Naive thymus-derived CD8-positive, alpha-beta T cell (primary cell): ENCODE data around the gene SCN4A. TPM values are rescaled to one million over a fixed set of nuclear protein-coding genes. Genes with fewer than 3 reads are reported as not detected.

ENCODE experiments used
- ATAC-seq, 2 donors: fragments of 150-1000 bp; cut with Tn5 transposase in 1 of 2; sonication (Bioruptor Pico), chemical (Tn5 transposase) in 1 of 2; 1 replicate in 1 of 2; 2 replicates in 1 of 2; pipeline ENCODE4 v1.10.0; 2021; ENCODE audit warnings: mild to moderate bottlenecking in 2 of 2, moderate library complexity in 2 of 2
- POLR2A ChIA-PET: fragments of 350-600 bp; sonication (Branson Sonifier 250); formaldehyde crosslinking; loops from one replicate; lab custom pipeline; 2021; ENCODE audit warnings: antibody characterized with exemption; lab: Charles Lee
- DNase-seq, 10 donors: peaks; one replicate each; pipeline versions ENCODE4 v3.0.0 to v3.0.0-alpha.2; 2020 to 2022
- H3K27ac Mint-ChIP-seq, 10 donors: one replicate each; pipeline ENCODE4 v1.8.0; 2020 to 2022; ENCODE audit warnings: mild to moderate bottlenecking in 10 of 10, mixed read lengths in 10 of 10, moderate library complexity in 4 of 10, inconsistent platforms in 1 of 10
- H3K27me3 Mint-ChIP-seq, 5 donors: one replicate each; pipeline ENCODE4 v1.8.0; 2021 to 2022; ENCODE audit warnings: mixed read lengths in 5 of 5
- H3K36me3 Mint-ChIP-seq, 3 donors: one replicate each; pipeline ENCODE4 v1.8.0; 2020 to 2022; ENCODE audit warnings: mixed read lengths in 3 of 3, mild to moderate bottlenecking in 2 of 3, inconsistent platforms in 1 of 3
- H3K4me1 Mint-ChIP-seq, 4 donors: one replicate each; pipeline ENCODE4 v1.8.0; 2021 to 2022; ENCODE audit warnings: mixed read lengths in 4 of 4
- H3K4me3 Mint-ChIP-seq, 10 donors: one replicate each; pipeline ENCODE4 v1.8.0; 2020 to 2022; ENCODE audit warnings: mild to moderate bottlenecking in 10 of 10, mixed read lengths in 10 of 10, moderate library complexity in 6 of 10, inconsistent platforms in 1 of 10
- H3K9me3 Mint-ChIP-seq, 9 donors: one replicate each; pipeline ENCODE4 v1.8.0; 2020 to 2022; ENCODE audit warnings: mixed read lengths in 9 of 9, mild to moderate bottlenecking in 3 of 9, inconsistent platforms in 1 of 9, moderate library complexity in 1 of 9
- polyA plus RNA-seq, 3 donors: library from polyadenylated mRNA; unstranded; fragments of 300-500 nt; fragmentation: Illumina TruSeq; gene quantifications; one replicate each; pipeline ENCODE4 v1.2.3, GENCODE V29; 2021
- total RNA-seq, 8 experiments: library from RNA in 2 of 8; stranded (reverse) in 2 of 8; gene quantifications; one replicate each; pipeline ENCODE4 v1.2.3 and lab custom pipeline; 2021 to 2026

SCN4A gene
- total and polyA plus RNA-seq, 5 experiments from 2014 or later, result 0.05 to 0.22 TPM; not detected in 3

DNA sequence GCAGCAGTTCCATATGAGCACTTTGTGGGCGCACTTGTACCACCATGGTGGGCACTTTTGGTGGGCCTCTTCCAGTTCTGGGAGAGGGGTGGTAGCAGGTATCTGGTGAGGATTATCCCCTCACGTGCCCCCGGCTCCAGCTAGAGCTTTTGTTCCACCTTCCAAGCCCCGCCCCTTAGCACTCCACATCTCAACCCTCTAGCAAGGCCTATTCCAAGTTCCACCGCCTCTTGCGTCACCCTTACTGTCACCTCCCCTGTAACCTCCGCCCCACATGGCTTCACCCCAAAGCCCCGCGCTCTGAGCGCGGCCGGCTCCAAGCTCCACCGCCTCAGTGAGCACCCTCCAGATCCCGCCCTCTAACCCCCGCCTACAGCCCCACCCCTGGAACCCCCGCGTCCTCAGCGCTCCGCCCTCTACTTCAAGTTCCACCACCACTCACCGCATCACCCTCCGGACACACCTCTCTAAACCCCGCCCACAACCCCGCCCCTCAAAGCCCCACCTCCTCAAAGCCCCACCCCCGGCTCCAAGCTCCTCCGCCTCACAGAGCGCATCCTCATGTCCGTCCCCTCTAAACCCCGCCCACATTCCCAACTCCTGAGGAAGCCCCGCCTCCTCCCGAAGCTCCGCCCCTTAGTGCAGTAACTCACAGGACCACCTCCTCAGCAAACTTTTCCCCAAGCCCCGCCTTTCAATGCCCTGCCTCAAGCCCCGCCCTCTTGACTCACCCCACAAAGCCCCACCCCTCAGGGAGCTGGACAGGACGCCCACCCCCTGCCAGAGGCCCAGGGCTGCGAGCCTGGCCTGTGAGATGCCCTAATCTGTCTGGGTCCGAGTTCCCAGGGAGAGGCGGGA, 11.1 kb downstream of the SCN4A start:
- H3K9me3 Mint-ChIP-seq, result no peaks in the 10 kb centered on the region
- ATAC-seq, result peak; percentile 73 to 83
- DNase-seq, result peak in 4 of 10 donors; percentile 11 to 32 (median 20)
- peaks cover 5 to 14% (median 8%) of the 10 kb centered on the region in 4 donors for H3K4me1 Mint-ChIP-seq
- H3K36me3 Mint-ChIP-seq, result no peaks in the 10 kb centered on the region
- POLR2A ChIA-PET, result interaction anchor here (0.7 kb wide), 1 partner anchor 1063 kb away, joined by 3 read pairs; no protein-coding TSS in a partner anchor
- peak overlapping the region in 2 of 10 donors; percentile 14 to 15 for H3K4me3 Mint-ChIP-seq
- H3K27ac Mint-ChIP-seq, result peak overlapping the region in 3 of 10 donors; percentile 44 to 81 (median 80)
- H3K27me3 Mint-ChIP-seq, result no peaks in the 10 kb centered on the region

GRCh38 chr17:63960430-63960829, 12.3 kb downstream of the SCN4A start:
- Mint-ChIP-seq H3K9me3 (no peaks in the 10 kb centered on the region), H3K4me3 (no peak overlapping the region)
- POLR2A ChIA-PET, result no interaction called here

GRCh38 chr17:63960006-63960405, 12.7 kb downstream of the SCN4A start:
- no peaks in the 10 kb centered on the region for H3K36me3 Mint-ChIP-seq
- no peak for DNase-seq
- ATAC-seq, result no peak
- no peaks in the 10 kb centered on the region for H3K9me3 Mint-ChIP-seq
- POLR2A ChIA-PET, result no interaction called here
- H3K27me3 Mint-ChIP-seq, result no peaks in the 10 kb centered on the region
- peaks cover 10 to 14% (median 11%) of the 10 kb centered on the region in 4 donors for H3K4me1 Mint-ChIP-seq
- H3K4me3 Mint-ChIP-seq, result no peak overlapping the region
- peak overlapping the region in 1 of 10 donors; percentile 19 for H3K27ac Mint-ChIP-seq

More at GRCh38 chr17:63960430-63960829, 12.3 kb downstream of the SCN4A start:
- peaks cover 7 to 10% (median 10%) of the 10 kb centered on the region in 4 donors for H3K4me1 Mint-ChIP-seq
- DNase-seq (no peak), ATAC-seq (no peak)
- no peak overlapping the region for H3K27ac Mint-ChIP-seq
- no peaks in the 10 kb centered on the region for H3K27me3 Mint-ChIP-seq
- H3K36me3 Mint-ChIP-seq, result no peaks in the 10 kb centered on the region

DNA sequence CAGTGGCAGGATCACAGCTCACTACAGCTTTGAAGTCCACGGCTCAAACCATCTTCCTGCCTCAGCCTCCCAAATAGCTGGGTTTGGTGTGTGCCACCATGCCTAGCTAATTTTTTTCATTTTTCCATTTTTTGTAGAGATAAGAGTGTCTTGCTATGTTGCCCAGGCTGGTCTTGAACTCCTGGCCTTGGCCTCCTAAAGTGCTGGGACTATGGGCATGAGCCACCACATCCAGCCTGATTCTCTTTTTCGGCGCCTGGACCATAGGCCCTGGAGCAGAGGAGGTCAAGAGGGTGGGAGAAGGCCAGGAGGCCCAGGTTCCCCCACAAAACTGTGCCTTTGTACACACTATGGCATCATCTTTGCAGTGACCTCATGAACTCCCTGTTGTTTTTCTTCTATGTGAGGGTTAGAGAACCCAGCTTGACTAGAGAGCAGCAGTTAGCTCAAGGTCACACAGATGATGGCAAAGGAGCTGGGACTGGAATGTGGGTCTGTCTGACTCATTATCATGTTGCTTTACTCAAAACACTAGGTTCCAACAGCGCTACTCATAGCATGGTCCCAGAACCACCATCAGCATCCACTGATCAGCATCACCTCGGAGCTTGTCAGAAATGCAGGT, 16.3 kb downstream of the SCN4A start:
- POLR2A ChIA-PET, result interaction anchor here (1.1 to 1.6 kb wide), 5 partner anchors 9 to 70 kb away, joined by 3 to 5 read pairs (median 3); partner anchors contain the start of gene CD79B
- DNase-seq, result no peak
- no peak for ATAC-seq

GRCh38 chr17:63955791-63956190, 16.9 kb downstream of the SCN4A start:
- POLR2A ChIA-PET, result interaction anchor here (1.3 to 1.6 kb wide), 4 partner anchors 9 to 70 kb away, joined by 3 to 5 read pairs (median 4); partner anchors contain the start of gene CD79B
- H3K36me3 Mint-ChIP-seq, result no peaks in the 10 kb centered on the region
- H3K4me1 Mint-ChIP-seq, result peaks cover 14 to 32% (median 27%) of the 10 kb centered on the region in 4 donors
- DNase-seq (no peak), ATAC-seq (no peak)
- H3K4me3 Mint-ChIP-seq, result peak overlapping the region in 1 of 10 donors; percentile 8
- H3K9me3 Mint-ChIP-seq, result no peaks in the 10 kb centered on the region
- no peaks in the 10 kb centered on the region for H3K27me3 Mint-ChIP-seq
- peak overlapping the region in 5 of 10 donors; percentile 5 to 91 (median 80) for H3K27ac Mint-ChIP-seq

More for the DNA sequence above, 16.3 kb downstream of the SCN4A start:
- Mint-ChIP-seq H3K27me3 (no peaks in the 10 kb centered on the region), H3K27ac (peak overlapping the region in 5 of 10 donors; percentile 31 to 91 (median 46)), H3K4me1 (peaks cover 13 to 30% (median 29%) of the 10 kb centered on the region in 4 donors), H3K9me3 (no peaks in the 10 kb centered on the region), H3K4me3 (no peak overlapping the region), H3K36me3 (no peaks in the 10 kb centered on the region)

GRCh38 chr17:63955232-63955631, 17.5 kb downstream of the SCN4A start:
- Mint-ChIP-seq H3K27me3 (no peaks in the 10 kb centered on the region), H3K4me1 (peaks cover 15 to 32% (median 27%) of the 10 kb centered on the region in 4 donors), H3K36me3 (no peaks in the 10 kb centered on the region), H3K4me3 (peak overlapping the region in 1 of 10 donors; percentile 8), H3K27ac (peak overlapping the region in 2 of 10 donors; percentile 81 to 84), H3K9me3 (no peaks in the 10 kb centered on the region)
- POLR2A ChIA-PET, result interaction anchor here (1.3 to 1.6 kb wide), 4 partner anchors 8 to 71 kb away, joined by 3 to 5 read pairs (median 4); partner anchors contain the start of gene ICAM2
- no peak for DNase-seq
- no peak for ATAC-seq

GRCh38 chr17:63954402-63955063, 18.2 kb downstream of the SCN4A start:
- POLR2A ChIA-PET, result interaction anchor here (0.8 to 1.6 kb wide), 5 partner anchors 8 to 191 kb away, joined by 3 to 6 read pairs (median 3); partner anchors contain the start of gene ICAM2
- peak overlapping the region; percentile 6 to 75 (median 58) for H3K4me3 Mint-ChIP-seq
- H3K9me3 Mint-ChIP-seq, result no peaks in the 10 kb centered on the region
- ATAC-seq (peak; percentile 84 to 85), DNase-seq (peak in 7 of 10 donors; percentile 22 to 74 (median 43))
- no peaks in the 10 kb centered on the region for H3K27me3 Mint-ChIP-seq
- H3K27ac Mint-ChIP-seq, result peak overlapping the region; percentile 37 to 94 (median 84)
- H3K4me1 Mint-ChIP-seq, result peaks cover 15 to 32% (median 27%) of the 10 kb centered on the region in 4 donors
- no peaks in the 10 kb centered on the region for H3K36me3 Mint-ChIP-seq

DNA sequence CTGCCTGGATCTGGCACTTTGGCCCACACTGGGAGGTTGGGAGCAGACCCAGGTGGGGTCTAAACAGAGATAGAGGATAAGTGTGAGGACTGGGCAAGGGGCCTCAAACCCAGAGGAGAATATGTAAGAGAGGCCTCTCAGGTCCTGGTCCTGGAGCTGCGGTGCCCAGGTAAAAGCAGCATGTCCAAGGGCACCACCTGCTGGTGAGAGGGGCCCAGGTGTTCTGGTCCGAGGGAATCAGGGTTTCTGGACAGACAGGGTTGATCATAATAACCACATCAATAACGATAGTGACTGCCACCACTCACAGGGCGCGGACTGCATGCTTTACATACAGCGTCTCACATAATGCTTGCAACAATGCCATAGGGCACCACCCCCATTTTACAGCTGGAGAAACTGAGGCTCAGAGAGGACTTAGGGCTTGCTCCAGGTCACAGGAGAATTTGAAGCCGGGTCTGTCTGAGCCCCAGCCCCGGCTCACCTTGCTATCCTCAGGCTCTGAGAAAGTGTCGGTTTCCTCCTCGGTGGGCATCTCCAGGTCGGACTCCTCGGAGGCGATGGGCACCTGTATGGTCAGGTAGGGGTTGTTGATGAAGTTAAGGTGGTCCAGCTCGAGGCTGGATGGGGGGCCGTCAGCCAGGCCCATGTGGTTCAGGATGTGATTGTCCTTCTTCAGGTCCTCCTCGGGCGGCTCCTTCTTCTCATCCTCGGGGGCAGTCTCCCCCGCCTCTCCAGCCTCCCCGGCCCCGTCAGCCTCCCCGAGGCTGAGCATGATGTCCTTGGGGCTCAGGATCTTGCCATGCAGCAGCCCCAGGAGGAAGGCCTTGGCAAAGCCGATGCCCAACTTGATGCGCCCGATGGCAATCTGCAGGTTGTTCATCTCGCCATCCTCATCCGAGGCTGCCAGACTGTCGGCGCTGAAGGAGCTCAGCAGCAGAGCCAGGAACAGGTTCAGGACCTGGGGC, 21.5 kb downstream of the SCN4A start:
- POLR2A ChIA-PET, result interaction anchor here (0.5 to 1.2 kb wide), 6 partner anchors 13 to 78 kb away, joined by 3 to 5 read pairs (median 3); partner anchors contain the start of gene ICAM2
- Mint-ChIP-seq H3K27me3 (no peaks in the 10 kb centered on the region), H3K4me3 (peak overlapping the region in 1 of 10 donors; percentile 15), H3K27ac (peak overlapping the region in 2 of 10 donors; percentile 47 to 71), H3K9me3 (no peaks in the 10 kb centered on the region), H3K36me3 (no peaks in the 10 kb centered on the region), H3K4me1 (peaks cover 17 to 40% (median 33%) of the 10 kb centered on the region in 4 donors)
- ATAC-seq (no peak), DNase-seq (peak in 3 of 10 donors; percentile 19 to 33 (median 30))

DNA sequence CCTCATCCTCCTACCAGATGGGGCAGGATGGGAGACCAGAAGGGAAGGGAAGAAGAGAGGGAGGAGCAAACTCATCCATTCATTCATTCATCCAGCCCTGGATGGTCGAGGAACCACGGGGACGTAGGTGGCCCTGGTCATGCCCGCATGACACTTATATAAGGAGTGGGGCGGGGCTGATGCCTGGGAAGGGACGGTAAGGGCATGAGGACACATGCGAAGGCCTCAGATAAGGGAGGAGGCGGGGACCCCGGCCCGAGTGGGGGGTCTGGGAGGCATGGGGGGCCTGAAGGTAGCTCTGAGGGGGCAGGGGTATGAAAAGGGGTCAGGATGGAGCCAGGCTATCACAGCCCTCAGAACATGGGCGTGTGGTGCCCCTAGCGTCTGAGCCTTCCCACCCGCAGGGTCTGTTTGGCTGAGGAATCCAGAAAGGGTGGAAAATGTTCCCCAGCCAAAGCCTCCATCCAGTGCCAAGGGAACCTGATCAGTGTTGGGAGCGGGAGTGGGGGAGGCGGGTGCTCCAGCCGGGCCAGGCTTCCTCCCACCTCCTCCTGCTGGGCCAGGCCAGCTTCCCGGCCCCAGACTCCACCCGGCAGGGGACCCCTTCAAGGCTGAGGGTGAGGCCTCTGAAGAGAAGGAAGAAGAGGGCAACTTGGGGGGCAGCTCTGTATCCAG, 23.0 kb downstream of the SCN4A start:
- Mint-ChIP-seq H3K9me3 (no peaks in the 10 kb centered on the region), H3K27ac (peak overlapping the region in 1 of 10 donors; percentile 41), H3K27me3 (no peaks in the 10 kb centered on the region), H3K4me1 (peaks cover 19 to 48% (median 33%) of the 10 kb centered on the region in 4 donors), H3K4me3 (no peak overlapping the region), H3K36me3 (no peaks in the 10 kb centered on the region)
- DNase-seq, result no peak
- ATAC-seq, result no peak
- POLR2A ChIA-PET, result interaction anchor here (0.9 to 1.2 kb wide), 3 partner anchors 30 to 76 kb away, joined by 3 to 5 read pairs (median 5); partner anchors contain the start of gene ICAM2

- Mint-ChIP-seq H3K27ac (peak overlapping the region in 2 of 10 donors; percentile 44 to 62), H3K4me1 (peaks cover 12 to 38% (median 22%) of the 10 kb centered on the region in 4 donors), H3K27me3 (peaks cover 0 to 1% (median 0%) of the 10 kb centered on the region in 5 donors), H3K36me3 (no peaks in the 10 kb centered on the region), H3K9me3 (no peaks in the 10 kb centered on the region), H3K4me3 (no peak overlapping the region)
- DNase-seq (no peak), ATAC-seq (no peak)
- POLR2A ChIA-PET, result interaction anchor here (0.6 to 0.9 kb wide), 2 partner anchors 29 to 80 kb away, joined by 3 to 5 read pairs; no protein-coding TSS in a partner anchor
Observed at GRCh38 chr17:63948521-63948920, 24.2 kb downstream of the SCN4A start.
